Measurements from ENCODE around the gene INTS14.
"Not testable (repeated sequence)": the region's sequence is repeated elsewhere in the genome, so short reads cannot be mapped to it uniquely, and the experiment has no call there.

The INTS14 gene

DNA sequence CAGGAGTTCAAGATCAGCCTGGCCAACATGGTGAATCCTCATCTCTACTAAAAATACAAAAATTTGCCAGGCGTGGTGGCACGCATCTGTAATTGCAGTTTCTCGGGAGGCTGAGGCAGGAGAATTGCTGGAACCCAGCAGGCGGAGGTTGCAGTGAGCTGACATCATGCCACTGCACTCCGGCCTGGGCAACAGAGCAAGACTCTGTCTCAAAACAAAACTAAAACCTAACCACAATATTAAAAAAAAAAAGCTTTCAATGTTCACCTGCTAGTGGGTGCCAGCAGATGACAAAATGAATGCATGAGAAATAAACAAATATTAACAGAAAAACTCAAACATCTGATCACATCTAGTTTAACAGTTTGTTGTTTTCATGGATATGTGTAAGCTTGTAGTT is 19.8 kb upstream of the INTS14 start:
- DNase-seq = no peak

DNA sequence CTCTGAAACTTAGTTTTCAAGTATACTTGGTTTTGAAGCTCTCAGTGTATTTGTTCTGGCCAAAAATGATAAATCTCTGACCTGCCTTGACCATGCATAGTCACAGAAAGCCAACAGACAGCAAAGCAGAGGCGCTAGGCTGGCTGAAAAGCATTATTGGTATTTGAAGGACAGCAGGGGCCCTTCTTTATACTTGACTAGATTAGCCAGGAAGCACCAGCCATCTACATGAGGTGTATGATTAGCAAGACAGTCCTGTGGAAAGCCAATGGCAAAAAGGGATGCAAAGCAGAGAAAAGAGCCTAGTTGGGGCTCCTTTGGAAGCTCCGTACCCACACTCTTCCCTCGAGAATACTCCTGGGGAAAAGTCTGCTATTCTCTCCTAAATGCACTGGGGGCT is 18.6 kb upstream of the INTS14 start:
- no peak for DNase-seq

DNA sequence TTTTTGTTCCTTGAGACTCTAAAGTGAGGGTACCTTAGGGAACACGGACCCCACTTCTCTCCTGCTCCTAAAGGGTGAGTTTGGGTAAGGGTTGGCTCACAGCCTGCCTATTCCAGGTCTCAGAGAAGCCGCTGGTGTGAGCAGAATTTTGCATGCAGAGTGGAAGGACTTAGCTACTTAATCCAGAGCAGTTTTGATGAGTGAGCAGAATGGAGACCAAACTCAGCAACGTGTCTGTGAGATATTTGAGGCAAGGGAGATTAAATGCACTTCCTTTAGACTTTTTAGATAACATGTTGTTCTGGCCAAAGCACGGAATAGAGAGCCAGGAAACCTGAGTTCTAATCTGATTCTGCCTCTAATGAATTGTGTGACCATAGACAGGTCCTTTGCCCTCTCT is 15.9 kb upstream of the INTS14 start:
- no peak for DNase-seq

DNA sequence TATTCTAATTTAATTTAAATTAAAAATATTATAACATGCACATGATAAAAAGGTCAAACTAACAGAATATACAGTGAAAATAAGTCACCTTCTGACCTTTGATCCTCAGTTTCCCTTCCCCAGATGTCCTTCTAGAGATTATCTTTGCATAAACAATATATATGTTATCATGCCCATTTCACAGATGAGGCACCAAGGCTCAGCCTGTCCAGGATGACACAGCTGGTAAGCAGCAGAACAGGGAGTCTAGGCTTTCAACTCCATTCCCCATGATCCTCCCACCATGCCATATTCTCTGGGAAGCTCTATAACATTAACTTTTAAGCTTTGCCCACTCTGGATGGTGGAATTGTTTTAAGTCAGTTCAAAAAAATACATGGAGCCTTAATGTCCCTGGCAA is 12.2 kb upstream of the INTS14 start:
- DNase-seq = no peak

- no peak for DNase-seq
Measured at GRCh38 chr15:65621638-65622037, 10.7 kb upstream of the INTS14 start, which contains the start of gene SLC24A1. TSS of gene SLC24A1 (plus strand) at chr15:65621938. CDS start at chr15:65624081, 2,143 bp downstream.

DNA sequence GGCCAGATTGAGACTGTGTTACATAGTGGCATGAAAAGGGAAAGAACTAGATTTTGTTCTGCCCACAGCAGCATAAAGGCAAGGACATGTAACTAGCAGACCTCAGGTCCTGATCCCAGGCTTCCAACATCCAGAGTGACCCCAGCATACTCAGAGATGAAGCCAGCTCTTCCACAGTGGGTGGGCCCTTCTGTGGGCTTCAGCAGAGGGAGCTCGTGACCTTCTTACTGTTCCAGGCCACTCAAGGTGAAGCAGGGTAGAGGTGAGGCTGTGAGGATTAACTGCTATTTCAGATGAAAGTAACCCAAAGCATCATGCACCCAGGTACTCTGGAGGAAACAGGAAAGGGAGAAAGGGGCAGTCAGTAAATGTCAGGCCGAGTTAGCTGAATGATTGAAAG is 9.9 kb upstream of the INTS14 start:
- no peak for DNase-seq

- no peak for DNase-seq
Measured at GRCh38 chr15:65619626-65620290, 8.8 kb upstream of the INTS14 start.

DNA sequence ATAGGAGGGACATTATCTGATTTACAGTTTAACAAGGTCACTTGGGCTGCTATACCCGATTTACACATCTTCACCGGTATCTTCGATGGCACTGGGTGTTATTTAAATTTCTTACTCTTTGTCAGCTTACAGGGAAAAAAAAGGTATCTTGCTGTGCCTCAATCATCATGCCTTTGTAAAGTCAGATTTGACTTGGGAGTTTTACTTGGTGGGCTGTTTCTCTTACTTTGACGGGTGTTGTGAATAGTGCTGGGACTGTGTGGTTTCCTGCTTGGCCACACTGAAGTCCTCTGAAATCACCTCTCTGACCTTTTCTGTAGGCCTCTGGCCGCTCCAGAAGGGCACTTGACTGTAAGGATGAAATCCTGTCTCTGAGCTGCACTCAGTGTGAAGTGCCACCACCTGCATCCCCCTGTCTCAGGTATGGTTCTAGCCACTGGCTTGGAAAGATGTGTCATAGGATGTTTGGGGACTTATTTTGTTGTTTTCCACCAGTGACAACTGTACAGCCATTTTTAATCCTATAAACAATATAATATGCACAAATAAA is 7.7 kb upstream of the INTS14 start:
- no peak for DNase-seq

DNA sequence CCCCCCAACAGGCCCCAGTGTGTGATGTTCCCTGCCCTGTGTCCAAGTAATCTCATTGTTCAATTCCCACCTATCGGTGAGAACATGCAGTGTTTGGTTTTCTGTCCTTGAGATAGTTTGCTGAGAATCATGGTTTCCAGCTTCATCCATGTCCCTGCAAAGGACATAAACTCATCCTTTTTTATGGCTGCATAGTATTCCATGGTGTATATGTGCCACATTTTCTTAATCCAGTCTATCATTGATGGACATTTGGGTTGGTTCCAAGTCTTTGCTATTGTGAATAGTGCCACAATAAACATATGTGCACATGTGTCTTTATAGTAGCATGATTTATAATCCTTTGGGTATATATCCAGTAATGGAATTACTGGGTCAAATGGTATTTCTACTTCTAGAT is 5.0 kb upstream of the INTS14 start:
- DNase-seq = not testable (repeated sequence)

DNA sequence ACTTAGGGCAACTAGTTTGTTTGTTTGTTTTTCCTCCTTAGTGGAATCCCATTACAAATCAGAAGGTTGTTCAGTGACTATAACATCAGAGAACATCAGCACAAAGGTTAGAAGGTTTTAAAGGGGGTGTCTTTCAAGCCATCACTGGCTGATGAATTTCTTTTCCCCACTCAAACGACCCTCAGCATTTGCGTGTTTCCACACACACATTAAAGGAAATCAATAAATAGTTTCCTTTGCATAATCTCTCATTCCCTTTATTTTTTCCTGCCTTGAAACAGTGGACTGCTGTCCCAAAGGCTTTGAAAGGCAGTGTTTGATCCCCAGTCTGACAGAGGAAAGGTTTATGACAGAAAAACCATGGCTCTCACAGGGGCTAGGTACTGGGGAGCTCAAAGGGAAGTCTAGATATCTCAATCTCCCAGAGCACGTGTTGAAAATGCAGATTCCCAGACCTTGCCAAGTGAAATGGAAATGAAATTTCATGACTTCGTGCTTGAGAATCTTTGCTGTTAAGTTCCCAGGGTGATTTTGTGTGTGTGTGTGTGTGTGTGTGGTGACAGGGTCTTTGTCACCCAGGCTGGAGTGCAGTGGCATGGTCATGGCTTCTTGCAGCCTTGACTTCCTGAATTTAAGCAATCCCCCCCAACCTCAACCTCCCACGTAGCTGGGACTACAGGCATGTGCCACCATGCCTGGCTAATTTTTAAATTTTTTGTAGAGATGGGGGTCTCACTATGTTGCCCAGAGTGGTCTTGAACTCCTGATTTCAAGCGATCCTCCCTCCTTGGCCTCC is 2.2 kb upstream of the INTS14 start:
- DNase-seq = no peak

- DNase-seq = no peak
Measured at GRCh38 chr15:65612616-65612946, 1.6 kb upstream of the INTS14 start.

GRCh38 chr15:65611888-65612615 is 1.1 kb upstream of the INTS14 start:
- DNase-seq = no peak

DNA sequence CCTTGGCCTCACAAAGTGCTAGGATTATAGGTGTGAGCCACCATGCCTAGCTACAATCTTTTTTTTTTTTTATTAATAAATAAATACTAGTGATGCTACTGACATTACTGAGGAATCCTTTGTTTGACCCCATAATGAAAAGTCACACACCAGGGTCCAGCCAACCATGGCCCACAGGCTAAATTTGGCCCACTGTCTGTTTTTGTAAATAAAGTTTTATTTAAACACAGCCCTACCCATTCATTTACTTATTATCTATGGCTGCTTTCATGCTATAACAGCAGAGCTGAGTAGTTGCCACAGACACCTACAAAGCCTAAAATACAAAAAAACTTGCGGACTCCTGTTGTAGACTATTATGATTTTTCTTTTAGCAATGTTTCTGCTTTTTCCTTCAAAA is 7.4 kb downstream of the INTS14 start:
- no peak for DNase-seq

GRCh38 chr15:65603134-65603533 is 7.8 kb downstream of the INTS14 start:
- no peak for DNase-seq

- no peak for DNase-seq
Measured at GRCh38 chr15:65599677-65600076, 11.3 kb downstream of the INTS14 start.

DNA sequence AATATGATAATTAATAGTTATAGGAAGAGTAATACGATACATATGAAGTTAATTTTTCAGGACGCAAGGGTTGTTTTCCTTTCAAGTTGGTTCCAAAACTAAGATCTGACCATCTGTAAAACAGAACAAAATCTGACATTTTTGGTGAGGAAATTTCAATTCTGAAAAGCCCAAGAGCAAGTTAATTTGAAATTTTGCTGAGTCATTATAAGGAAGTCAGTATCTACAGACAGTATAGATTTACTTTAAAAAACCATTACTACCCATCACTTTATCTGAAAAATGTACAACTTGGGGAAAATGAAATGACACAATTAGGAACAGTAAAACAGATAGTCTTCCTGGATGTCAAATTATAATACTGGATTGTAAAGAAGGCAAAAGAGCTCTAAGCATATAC is 12.5 kb downstream of the INTS14 start:
- no peak for DNase-seq

DNA sequence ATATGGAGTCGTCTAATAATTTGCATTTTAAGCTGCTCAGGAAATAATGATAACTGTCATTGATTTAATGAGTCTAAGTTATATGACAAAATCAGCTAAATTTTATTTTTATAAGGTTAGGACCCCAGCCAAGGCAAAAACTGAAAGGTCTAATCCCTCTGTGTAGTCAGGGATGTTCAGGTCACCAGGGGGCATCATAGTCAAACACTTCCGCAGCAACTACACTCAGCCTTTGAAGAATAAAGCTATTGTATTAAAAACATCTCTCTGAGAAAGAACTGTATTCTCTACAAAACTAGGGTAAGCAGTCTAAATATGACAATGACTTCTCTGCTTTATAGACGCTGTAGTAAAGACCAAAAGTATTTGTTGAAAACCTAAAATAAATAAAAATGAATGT is 15.0 kb downstream of the INTS14 start:
- DNase-seq = no peak

DNA sequence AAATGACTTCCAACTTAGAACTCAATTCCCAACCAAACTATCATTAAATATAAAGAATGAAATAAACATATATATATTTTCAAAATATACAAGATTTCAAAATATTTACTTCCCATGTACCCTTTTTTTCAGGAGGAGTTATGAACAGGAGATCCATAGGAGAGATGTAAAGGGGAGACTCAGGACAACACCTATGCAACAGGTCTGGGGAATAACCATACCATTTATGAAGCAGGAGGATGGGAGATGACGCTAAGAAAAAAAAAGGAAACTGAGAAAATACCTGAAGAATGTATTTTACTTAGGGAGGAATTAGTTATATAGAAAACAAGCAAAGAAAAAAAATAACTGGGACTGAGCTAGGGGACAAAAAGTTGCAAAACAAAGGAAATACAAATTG is 23.8 kb downstream of the INTS14 start:
- DNase-seq = no peak

DNA sequence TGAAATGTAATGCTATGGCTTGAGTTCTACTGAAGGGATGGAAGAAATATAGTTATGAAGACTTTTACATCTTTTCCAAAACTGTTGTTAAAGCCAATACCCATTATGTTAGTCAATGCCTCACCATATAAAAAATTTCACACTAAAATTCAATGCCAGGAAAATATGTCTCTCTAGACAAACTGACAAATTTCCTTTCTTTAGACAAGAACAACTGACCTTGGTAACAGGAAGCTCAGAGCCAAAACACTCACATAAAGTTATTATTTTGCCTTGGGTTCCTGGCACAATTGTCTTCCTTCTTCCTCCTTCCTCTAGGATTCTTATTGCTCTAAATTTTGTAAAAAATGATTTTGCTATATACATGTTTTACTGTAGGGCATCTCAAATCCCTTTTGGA is 26.7 kb downstream of the INTS14 start:
- DNase-seq = no peak

DNA sequence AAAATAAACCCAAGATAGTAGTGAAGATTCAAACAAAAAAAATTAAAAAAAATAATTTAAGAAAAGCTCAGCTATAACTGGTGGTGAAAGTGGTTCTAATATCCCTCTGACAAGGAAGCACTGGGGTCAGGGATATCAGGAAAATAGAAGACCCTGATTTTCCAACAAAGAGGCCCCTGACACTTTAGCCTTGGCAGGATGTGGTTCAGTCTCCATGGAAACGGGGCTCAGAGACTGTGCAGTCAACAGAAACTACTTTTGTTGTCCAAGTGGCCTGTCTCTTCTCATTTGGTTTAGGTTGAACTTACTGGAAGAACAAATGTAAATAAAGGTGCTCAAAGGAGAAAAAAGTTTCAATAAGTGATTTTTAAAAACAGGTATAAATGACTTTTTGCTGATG is 27.2 kb downstream of the INTS14 start:
- no peak for DNase-seq

DNA sequence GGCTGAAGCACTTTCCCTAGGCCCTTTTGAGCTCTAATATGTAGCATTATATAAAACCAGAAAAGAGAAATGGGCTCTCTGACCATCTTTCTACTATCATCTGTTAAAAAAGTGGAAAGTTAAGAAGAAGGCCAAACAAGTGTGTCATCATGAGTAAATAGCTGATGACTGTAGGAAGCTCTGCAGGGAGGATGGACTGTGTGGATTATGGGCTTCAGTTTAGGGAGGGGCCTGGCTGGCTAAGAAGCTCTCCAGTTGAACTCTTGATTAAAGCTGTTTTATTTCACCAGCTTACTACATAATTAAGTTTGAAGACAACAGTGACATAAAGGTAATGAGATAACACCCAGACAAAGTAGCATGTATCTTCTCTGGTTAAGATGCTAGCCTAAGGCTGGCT is 30.6 kb downstream of the INTS14 start:
- no peak for DNase-seq

DNA sequence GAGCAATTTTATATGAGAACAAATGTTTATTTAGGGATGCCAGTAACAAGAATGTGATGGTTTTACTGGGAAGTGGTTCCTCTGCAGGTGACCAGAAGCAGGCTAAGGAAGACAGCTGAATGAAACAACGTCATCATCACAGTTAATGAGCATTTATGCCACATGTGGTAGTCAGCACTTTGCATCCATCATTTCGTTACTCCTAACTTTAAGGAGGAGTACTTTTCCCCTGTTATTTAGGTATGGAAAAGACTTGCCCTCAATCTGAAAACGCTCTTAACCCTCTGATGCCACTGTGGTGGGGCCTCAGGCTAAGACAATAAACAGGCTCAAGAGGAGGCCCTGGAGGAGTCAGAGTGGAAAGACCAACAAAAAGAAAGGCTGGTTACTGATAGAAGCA is 31.2 kb downstream of the INTS14 start:
- no peak for DNase-seq

DNA sequence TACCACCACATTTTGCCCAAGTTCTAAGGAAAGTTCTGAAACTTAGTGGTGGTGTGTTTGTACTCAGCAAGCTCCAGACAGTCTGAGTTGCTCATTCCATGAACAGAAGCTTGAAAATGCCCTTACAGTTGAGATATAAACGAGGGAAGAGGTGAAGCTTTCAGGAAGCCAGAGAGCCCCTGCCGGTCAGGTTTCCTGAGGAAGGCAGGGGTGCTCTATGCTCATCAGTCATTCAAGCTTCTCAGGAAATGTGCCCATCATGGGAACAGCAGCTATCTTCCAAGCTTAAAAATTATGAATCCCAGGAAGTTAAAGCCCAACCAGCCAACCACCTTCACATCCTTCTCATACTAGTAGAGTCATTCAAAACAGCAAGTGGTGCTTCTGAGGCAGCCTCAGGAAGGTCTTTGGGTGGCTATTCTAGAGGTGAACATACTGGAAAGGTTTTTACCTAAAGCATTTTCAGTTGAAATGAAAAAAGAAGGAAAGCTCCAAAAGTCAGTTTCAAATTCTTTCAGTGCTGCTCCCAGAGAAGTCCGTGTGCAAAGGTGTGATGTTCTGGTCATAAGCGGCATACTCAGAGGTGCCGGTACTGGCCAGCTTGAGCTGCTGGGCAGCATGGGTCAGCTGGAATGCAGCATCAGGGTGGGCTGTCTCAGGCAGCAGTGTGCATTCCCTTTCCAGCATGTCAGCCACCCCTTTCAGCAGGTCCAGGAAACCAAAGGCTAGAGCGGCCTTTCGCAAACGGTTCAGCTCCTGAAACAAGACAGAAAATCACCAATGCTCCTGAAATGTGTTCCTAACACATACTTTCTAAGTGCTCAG is 31.8 kb downstream of the INTS14 start:
- DNase-seq = no peak

Data from activated T-cell treated with anti-CD3 and anti-CD28 coated beads, Interleukin-2, amount 50 U/mL, for 1 hour (primary cell).